AG08396 (cell line): Measurements from ENCODE around the gene DDX1.

Experiments used
- DNase-seq: peaks from one replicate; pipeline ENCODE4 v3.0.0; 2012; ENCODE audit warnings: low spot score, mixed read lengths

DDX1 gene

DNA sequence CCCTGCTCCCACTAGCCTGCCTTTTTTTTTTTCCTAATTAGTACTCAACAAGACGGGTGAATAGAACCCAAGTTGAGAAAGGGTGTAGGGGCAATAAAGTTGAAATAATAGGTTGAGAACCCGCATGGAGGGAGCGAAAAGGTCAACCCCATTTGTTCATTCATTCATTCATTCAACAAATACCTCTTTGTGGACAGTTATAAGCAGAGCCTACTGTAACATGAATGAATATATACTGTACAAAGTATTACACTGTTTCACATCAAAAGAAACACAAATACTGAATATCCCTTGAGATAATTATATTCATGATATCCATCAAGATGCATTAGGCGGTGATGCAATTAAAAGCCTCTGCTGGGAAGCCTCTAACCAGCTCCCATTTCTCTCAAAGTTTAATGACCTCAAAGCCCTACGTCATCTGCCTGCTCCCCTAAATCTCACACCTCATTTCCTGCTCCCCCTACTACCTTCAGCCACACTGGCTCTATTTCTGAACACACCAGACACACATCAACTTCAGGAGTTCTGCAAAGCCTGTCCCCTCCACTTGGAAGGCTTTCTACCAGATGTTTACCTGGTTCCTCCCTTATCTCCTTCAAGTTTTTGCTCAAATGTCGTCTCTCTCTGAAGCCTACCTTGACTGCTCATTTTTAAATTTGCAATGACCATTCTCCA is 29.2 kb upstream of the DDX1 start:
- no peak for DNase-seq

DNA sequence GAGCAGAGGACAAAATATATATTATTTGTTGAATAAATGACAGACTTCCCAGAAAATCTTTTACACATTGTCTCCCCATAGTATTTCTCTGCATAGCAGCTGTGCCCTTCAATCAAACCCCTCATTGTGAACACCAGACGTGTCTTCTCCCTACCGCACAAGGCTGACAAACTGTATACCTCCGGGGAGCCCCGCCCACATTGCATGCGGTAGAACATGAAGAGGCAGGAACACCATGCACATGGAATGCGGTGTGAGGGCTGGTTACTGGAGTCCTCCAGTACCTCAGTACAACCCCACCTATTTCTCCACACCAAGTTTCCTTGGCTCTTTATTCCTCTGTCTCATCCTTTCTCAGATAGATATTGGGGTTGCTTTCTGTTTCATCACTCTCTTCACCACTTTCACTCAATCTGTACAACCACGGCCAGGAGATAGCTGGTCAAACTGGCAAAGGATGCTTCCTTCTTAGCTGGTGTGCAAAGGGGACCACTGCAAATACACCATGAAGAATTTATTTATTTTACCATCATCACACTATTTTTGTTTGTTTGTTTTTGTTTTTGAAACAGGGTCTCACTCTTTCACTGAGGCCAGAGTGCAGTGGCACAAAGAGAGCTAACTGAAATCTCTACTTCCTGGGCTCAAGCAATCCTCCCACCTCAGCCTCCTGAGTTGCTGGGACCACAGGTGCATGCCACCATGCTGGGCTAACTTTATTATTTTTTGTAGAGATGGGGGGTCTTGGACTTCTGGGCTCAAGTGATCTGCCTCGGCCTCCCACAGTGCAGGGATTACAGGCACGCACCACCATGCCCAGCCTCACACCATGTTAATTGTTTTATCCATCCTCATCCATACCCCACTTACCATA is 28.2 kb upstream of the DDX1 start:
- no peak for DNase-seq

DNA sequence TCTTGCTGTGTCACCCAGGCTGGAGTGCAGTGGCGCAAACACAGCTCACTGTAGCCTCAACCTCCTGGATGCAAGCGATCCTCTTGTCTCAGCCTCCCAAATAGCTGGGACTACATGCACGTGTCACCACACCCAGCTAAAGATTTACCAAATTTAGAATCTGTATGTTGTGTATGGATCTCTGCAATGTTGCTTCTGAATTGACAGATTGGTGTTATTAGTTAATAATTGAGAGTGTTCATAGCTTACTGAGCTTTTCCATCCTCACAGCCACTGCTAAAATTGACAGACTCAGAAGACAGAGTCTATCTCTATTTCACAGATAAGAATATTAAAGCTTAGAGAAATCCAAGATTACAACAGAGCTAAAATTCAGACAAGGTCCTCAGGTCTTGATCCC is 26.3 kb upstream of the DDX1 start:
- DNase-seq, result no peak

DNA sequence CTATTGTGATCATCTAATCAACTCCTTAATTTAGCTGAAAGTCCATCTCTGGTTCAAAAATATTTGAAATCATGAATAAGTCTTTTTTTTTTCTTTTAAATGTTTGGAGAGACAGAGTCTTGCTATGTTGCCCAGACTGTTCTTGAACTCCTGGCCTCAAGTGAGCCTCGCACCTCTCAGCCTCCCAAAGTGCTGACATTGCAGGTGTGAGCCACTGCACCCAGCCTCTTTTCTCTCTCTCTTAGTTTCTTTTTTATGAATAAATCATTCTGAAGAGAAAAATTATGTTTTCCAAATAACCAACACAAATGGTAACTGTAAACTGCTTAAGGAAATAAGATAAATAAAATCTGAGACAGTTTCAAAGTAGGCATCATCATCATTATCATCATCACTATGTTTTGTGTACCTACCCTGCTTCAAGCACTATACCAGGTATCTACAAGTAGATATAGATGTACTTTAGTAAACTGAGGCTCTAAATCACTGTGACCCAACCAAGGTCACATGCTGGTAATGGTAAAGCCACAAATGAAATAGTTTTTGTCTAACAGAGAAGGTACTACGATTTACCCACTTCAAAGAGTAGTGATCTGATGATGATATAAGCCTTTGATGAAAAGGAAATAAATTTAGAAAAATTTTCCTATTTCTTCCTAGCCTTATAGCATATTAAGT is 25.5 kb upstream of the DDX1 start:
- DNase-seq, result no peak

DNA sequence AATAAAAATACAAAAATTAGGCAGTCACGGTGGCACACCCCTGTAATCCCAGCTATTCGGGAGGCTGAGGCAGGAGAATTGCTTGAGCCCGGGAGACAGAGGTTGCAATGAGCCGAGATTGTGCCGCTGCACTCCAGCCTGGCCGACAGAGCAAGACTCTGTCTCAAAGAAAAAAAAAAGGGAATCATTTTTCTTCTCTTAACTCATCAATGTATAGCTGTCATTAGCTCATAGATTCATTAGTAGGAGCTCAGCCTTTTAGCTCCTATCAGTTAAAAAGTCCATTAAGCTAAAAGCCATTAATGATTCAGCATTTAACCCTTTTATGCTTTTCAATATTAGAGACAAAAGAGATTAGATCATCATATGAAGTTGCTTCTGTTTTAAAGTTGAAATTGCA is 24.8 kb upstream of the DDX1 start:
- DNase-seq, result no peak

DNA sequence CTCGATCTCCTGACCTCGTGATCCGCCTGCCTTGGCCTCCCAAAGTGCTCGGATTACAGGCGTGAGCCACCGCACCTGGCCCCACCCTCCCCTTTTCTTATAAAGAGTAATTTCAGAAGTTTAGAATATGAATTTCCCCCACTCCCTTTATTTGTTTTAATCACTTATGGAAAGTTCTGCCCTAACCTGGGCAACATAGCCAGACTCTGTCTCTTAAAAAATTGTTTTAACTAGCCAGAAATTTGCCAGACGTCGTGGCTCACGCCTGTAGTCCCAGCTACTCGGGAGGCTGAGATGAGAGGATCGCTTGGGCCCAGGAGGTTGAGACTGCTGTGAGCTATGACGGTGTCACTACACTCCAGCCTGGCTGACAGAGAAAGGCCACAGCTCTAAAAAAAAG is 22.8 kb upstream of the DDX1 start:
- no peak for DNase-seq

DNA sequence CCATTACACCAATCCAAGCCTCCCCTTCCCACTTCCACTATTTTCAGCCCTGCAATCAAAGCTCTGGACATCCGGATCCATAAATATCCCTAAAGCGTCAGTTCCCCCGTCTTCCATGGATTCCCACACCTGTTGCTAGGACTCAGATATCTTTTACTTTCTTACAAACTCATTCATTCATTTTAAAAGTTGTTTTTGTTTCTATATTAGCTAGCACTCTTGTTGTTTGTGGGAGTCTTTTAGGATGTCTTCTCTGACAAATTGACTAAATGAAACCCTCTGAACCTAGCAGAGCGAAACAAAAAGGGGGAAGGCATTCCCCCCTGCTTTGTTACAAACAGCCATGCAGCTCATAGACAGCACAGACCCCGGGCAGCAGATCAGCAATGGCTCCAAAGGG is 21.6 kb upstream of the DDX1 start:
- no peak for DNase-seq

DNA sequence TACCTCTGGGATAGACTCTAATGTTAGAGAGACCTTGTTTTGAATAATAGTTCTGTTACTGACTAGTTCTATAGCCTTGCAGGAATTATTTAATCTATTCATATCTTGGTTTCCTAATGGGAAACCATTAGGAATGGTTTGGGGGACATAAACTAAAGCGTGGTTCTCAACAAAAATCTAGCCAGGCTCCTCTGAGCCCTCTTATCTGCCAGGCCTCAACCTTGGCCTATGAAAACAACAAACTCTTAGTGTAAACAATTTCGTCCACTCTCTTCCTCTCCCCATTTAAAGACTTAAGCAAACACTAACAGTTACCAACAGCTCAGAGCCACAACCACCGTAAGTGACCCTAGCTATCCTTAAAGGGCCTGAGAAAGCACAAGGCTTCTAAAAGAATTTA is 19.9 kb upstream of the DDX1 start:
- no peak for DNase-seq

DNA sequence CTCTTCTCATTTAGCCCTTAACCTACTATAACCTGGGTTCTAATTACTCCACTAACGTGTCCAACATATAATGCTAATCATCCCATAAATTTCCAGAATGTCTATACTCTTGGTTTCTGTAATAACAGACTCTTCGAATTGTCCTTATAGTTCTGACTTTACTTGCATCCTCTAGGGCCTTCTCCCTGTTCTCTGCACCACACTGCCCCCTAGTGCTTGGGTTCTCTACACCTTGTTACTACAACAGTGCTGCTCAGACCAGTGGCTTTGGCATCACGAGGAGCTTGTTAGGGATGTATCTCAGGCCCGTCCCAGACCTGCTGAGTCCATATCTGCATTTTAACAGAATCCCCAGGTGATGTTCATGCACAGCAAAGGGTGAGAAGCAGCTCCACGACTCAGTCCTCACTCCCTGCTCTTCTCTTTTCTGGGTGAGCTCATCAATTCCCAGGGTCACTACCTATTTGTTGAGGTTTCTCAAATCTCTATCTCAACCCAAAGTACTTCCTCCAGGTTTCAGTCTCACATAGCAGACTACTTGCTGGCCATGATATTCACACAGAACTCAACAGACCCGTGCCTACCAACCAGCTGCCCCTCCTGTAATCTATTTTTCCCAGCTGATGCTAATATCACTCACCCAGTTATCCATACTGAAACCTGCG is 14.5 kb upstream of the DDX1 start:
- peak; percentile 65 for DNase-seq

DNA sequence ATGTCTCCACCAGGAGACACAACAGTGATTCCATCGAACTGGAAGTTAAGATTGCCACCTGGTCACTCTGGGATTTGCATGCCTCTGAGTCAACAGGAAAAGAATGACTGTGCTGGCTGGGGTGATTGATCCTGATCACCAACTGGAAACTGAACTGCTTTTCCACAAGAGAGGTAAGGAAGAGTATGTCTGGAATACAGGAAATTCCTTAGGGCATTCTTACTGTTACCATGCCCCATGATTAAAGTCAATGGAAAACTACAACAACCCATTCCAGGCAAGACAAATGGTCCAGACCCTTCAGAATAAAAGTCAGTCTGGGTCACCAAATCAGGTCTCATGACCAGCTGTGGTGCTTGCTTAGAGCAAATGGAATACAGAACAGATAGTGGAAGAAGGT is 12.0 kb upstream of the DDX1 start:
- no peak for DNase-seq

DNA sequence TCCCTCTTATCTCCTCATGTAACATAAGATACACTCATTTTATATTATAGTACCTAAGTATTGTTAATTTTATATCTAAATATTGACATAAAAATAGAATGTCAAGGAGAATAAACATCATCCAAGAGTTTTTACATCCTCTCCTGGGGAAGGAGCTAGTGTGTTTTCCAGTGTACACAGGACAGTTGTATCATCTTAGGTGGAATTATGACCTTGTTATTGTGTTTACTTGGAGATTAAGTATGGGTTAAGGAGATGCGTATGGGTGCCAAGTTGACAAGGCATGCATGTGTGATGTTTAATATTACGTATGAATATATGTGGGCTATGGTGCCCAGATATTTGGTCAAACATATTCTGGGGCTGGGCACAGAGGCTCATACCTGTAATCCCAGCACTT is 11.2 kb upstream of the DDX1 start:
- no peak for DNase-seq

DNA sequence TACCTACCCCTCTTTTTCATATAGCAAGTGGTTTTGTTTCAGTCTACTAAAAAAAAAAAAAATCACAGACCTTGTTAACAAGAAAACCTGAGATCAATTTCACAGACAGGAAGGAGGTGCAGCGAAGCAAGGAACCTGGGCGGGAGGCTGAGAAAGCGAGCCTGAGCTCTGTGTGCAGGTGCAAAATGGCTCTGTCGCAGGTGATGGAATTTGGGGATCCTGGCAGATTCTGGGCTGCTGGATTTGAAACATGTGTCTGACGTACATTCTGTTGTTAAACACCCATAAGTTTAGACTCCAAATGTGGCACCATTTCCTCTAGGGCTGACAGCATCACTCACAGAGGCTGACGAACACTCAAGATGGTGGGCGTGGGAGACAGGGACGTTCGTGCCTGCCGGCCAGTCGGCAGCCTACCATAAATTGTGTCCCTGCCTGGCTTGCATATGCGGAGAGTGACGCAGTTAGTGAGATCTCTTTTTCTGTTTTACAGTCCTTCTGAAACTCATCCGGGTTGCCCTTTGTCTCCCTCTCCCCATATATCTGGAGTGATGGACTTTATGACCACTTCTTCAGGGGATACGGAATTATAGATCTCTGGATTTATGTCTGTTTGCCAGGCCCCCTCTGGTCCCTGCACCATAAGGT is 8.8 kb upstream of the DDX1 start:
- no peak for DNase-seq

DNA sequence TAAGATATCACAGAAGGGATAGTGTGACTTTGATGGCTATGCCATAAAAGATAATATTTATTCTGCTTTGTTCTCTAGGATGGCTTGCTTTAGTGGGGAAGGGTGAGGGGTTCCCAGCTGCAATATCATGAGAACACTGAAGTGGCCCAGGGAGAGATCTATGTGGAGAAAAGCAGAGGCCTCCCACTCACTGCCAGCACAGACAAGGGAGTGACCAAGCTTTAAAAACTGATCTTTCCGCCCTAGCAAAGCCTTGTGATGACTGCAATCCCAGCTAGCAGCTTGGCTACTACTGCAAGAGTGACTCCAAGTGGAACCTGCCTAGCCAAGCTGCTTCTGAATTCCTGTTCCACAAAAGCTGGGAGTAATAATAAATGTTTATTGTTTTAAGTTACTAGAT is 7.8 kb upstream of the DDX1 start:
- DNase-seq, result no peak

DNA sequence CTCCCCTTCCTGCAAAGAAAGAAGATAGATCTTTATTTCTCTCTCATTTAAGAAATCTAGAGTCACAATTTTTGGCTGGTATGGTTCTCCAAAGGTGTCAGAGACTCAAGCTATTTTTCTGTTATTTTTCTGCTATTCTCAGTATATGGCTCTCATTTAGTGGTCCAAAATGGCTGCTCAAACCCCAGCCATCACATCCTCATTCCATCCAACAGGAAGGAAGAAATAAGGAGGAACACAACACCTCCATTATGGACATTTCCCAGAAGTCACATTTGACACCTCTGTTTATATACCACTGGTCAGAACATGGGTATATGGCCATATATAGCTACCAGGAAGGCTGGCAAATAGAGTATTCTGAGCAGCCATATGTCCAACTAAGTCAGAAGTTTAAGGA is 7.4 kb upstream of the DDX1 start:
- no peak for DNase-seq

DNA sequence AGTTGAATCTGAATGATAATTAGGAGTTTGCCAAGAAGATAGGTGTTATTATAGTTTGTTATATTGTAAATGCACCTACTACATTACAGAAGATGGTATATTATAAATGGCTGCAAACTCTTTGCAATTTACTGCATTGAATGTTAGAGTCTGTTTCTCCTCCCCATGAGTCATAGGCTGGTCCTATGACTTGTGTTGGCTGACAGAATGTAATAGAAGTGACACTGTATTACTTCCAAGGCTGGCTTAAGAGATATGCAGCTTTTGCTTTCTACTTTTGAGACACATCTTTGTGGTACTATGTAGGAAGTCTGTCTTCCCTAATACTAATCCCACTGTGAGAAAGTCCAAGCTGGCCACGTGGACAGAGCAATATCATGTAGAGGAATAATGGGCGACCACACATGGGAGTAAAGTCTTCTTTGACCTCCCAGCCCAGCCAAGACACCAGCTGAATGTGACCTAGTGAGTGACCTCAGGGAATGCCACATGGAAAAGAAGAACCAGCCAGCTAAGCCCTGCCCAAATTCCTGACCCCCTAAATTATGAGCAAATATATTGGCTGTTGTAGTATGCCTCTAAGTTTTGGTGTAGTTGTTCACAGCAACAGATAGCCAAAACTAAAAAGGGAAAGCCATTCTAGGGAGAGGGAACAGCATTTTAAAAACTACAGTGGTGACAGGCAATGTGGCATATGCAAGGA is 6.8 kb upstream of the DDX1 start:
- peak; percentile 20 for DNase-seq

DNA sequence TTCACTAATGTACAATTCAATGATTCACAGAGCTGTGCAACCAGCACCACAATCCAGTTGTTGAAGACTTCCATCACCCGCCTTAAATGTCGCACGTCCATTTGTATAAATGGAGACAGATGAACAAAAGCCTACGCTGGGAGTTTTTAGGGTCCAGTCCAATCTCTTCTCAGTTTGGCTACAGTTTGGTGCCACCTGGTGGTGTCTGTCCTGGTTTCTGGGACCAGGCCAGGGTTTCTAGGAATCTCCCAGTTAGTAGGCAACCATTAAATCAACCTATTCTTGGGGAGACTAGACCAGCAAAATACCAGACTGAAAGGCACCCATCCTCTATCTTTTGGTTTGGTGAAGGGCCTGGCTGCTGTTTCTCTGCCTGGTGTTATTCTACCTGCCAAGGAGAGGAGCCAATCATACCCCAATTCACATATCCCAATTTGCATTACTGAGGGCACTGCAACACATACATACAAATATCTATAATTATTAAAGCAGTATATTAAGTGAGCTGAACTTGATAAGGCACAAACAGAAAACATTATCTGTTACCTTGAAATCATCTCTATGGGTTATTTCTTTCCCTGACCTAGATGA is 3.2 kb upstream of the DDX1 start:
- DNase-seq, result peak; percentile 60

DNA sequence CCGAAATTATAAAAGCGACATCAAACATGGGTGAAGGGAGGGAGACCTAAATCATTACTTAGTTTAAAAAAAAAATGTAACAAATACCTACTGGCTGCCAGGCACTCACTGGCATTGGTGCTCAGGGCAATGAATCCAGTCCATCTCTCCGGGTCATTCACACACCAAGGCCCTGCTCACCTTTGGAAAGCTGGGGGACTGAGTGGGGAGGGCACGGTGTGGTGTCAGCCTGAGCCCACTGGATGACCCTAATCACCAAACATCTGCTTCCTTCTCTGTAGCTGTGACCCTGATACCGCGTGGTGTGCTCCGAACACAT is 336 bp upstream of the DDX1 start:
- no peak for DNase-seq

DNA sequence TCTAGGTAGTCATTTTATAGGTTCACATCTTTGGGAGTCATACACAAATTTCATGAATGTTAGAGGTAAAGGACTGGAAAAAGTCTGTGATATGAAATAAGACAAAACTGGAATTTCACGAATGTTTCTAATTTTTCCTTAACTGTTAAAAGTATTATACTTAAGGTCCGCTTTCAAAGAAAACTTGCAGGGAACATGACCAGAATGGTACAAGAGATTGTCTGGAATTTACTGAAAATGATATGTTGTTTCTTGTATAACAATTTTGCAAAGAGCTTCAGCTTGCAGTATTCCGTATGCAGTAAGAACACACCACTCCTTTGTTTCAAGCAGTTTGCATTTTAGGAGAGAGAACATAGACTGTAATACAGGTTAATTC is 1.6 kb downstream of the DDX1 start:
- DNase-seq, result no peak

DNA sequence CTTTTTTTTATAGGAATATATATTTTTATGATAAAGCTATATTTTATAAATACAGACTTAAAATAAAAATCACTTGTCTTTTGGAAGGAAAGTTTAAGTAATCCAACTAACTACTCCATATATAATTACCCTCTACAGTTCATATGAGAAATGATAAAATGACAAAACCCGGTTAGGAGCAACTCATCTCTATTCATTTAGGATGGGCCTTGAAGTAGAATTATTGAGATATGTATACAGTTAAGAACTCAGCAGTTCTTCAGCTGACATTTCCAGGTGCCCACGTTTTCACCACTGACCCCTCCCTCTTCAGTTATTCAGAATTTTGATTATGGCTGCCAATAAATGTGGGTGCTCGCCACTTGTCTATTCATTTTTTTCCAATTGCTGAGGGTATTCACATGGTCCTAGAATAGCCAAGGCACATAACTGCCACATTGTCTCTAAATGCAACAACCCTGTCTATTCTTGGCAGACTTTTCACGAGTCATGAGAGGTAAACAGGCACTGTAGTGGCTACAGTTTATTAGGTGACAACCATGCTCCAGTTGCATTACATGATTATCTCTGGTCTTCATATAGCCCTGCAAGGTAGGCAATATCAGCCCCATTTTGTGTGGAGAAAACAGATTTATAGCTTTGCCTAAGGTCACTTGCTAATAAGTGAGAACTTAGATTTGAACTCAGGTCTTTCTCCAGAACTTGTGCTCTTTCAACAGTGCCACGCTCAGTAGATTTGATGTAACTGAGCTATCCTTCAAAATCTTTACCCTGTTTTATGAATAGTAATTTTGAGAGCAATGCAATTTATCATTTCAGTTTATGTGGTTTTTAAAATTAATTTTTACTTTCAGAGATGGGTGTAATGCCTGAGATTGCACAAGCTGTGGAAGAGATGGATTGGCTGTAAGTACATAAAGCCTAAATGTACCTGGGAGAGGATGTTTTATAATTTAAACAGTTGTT is 2.9 kb downstream of the DDX1 start:
- no peak for DNase-seq

DNA sequence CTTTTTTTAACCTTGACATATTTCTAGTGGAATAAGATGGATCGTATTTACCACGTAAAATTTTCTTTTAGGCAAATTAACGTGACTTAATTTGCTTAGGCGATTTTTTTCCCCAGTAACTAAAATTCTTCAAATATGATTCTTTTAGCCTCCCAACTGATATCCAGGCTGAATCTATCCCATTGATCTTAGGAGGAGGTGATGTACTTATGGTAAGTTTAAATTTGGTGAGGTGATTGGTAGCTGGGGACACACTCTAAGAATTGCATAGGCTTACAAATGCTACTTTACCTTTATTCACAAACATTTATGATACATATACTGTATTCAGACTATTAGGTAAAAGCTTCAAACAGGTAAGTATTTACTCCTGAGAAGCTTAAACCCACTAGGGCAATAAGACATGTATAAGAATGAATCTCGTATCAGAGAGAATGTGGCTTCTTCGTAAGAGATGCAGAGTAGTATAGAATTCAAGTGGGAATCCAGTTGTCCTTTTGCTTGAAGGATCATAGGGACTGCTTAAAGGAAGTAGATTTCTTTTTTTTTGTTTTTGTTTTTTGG is 3.8 kb downstream of the DDX1 start:
- DNase-seq, result no peak
